Esophagus muscularis mucosa (tissue), 3 donors: ENCODE measurements around the gene MAP3K10.

Source experiments
- CTCF ChIP-seq, 3 experiments: fragments of 200-600 bp in 2 of 3; fragments of 450-650 bp in 1 of 3; sonication (generic) in 2 of 3; IDR thresholded peaks; one replicate each; pipeline ENCODE4 v1.5.1; 2017 to 2019; ENCODE audit warnings: antibody characterized with exemption in 3 of 3, mild to moderate bottlenecking in 2 of 3, moderate library complexity in 1 of 3
- POLR2A ChIP-seq: fragments of 450-650 bp; IDR thresholded peaks from one replicate; pipeline ENCODE4 v1.6.1; 2017; ENCODE audit warnings: antibody characterized with exemption, moderate library complexity, mild to moderate bottlenecking, low read depth

DNA sequence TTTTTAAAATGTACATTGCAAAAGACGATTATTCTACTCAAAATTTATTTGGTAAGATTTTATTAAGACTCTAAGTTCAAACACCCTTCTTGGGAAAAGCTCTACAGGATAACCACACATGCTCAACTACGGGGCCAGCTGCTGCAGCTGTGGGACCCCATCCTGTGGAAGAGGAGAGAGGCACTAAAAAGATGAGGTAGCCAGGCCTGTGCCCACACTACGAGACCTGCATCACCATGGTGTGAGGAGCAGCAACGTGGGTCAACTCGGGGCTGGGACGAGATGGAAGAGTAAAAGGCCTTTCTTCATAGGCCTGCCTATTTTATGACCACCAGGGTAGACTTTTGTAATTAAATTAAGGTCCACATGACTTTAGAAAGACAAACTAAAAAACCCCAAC lies 39.8 kb downstream of the MAP3K10 start:
- TF ChIP-seq CTCF (IDR thresholded peaks at IDR 0.05): no peak
- no peak for TF ChIP-seq POLR2A
